WTC11 (cell line): ENCODE measurements around the gene MAP6. TPM values are rescaled to one million over a fixed set of nuclear protein-coding genes. Genes with fewer than 3 reads are reported as not detected.

ENCODE experiments used
- ATAC-seq: fragments of 200-7000 bp; cut with Tn5 transposase; 2 replicates; pipeline ENCODE4 v1.10.0; 2021; ENCODE audit warnings: mild to moderate bottlenecking, moderate library complexity
- CTCF ChIA-PET: fragments of 300-600 bp; sonication (Branson Sonifier 250); formaldehyde crosslinking; loops from one replicate; lab custom pipeline; 2021; ENCODE audit warnings: antibody characterized with exemption; lab: Charles Lee
- POLR2A ChIA-PET: fragments of 350-600 bp; sonication (Branson Sonifier 250); formaldehyde crosslinking; loops from one replicate; lab custom pipeline; 2021; ENCODE audit warnings: antibody characterized with exemption; lab: Charles Lee
- DNase-seq: peaks from one replicate; pipeline ENCODE4 v3.0.0; 2021; ENCODE audit warnings: low spot score
- H3K27ac Mint-ChIP-seq: 2 replicates; pipeline ENCODE4 v1.8.0; 2021; ENCODE audit warnings: mixed read lengths
- H3K27me3 Mint-ChIP-seq: 2 replicates; pipeline ENCODE4 v1.8.0; 2021; ENCODE audit warnings: low read depth, mild to moderate bottlenecking, moderate library complexity, mixed read lengths
- H3K36me3 Mint-ChIP-seq: 2 replicates; pipeline ENCODE4 v1.8.0; 2021; ENCODE audit warnings: mixed read lengths
- H3K4me1 Mint-ChIP-seq: 2 replicates; pipeline ENCODE4 v1.8.0; 2022; ENCODE audit warnings: mixed read lengths
- H3K4me3 Mint-ChIP-seq: 2 replicates; pipeline ENCODE4 v1.8.0; 2021; ENCODE audit warnings: mild to moderate bottlenecking, moderate library complexity, mixed read lengths
- H3K9me3 Mint-ChIP-seq: 2 replicates; pipeline ENCODE4 v1.8.0; 2021; ENCODE audit warnings: mixed read lengths
- AFF4 ChIP-seq: sonication (generic); formaldehyde crosslinking; IDR thresholded peaks from 2 replicates; pipeline ENCODE4 v1.8.1; 2023; ENCODE audit warnings: mild to moderate bottlenecking, missing genetic modification reagents, borderline replicate concordance
- CDX4 ChIP-seq: fragments of 250-450 bp; sonication (Bioruptor Pico); IDR thresholded peaks from 2 replicates; pipeline ENCODE4 v1.9.0; 2021; ENCODE audit warnings: moderate library complexity, mild to moderate bottlenecking, inconsistent platforms, borderline replicate concordance
- E2F4 ChIP-seq: sonication (generic); formaldehyde crosslinking; IDR thresholded peaks from 2 replicates; pipeline ENCODE4 v1.8.1; 2022; ENCODE audit warnings: low read depth, mild to moderate bottlenecking, moderate library complexity, missing genetic modification reagents, borderline replicate concordance
- E2F5 ChIP-seq: sonication (generic); formaldehyde crosslinking; IDR thresholded peaks from 2 replicates; pipeline ENCODE4 v1.8.1; 2022; ENCODE audit warnings: mild to moderate bottlenecking, moderate library complexity, missing genetic modification reagents
- EMX1 ChIP-seq: fragments of 250-450 bp; sonication (Bioruptor Pico); IDR thresholded peaks from 2 replicates; pipeline ENCODE4 v1.8.0; 2021; ENCODE audit warnings: mild to moderate bottlenecking
- ERG ChIP-seq: fragments of 250-450 bp; sonication (Bioruptor Pico); IDR thresholded peaks from 2 replicates; pipeline ENCODE4 v1.8.0; 2021; ENCODE audit warnings: mild to moderate bottlenecking
- FOXK1 ChIP-seq: sonication (generic); formaldehyde crosslinking; IDR thresholded peaks from 2 replicates; pipeline ENCODE4 v1.8.0; 2022; ENCODE audit warnings: mild to moderate bottlenecking, moderate library complexity, missing genetic modification reagents
- GRHL2 ChIP-seq: fragments of 250-450 bp; sonication (Bioruptor Pico); IDR thresholded peaks from 2 replicates; pipeline ENCODE4 v1.8.0; 2022; ENCODE audit warnings: mild to moderate bottlenecking, moderate library complexity; ENCODE audit not compliant: insufficient replicate concordance, severe bottlenecking
- GTF2I ChIP-seq: fragments of 250-450 bp; sonication (Bioruptor Pico); conservative IDR thresholded peaks from 2 replicates; pipeline ENCODE4 v1.4.0; 2021; ENCODE audit warnings: mild to moderate bottlenecking
- HMGA2 ChIP-seq: fragments of 250-450 bp; sonication (Bioruptor Pico); IDR thresholded peaks from 2 replicates; pipeline ENCODE4 v1.4.0; 2021; ENCODE audit warnings: mild to moderate bottlenecking, moderate library complexity
- NFATC4 ChIP-seq: fragments of 250-450 bp; sonication (Bioruptor Pico); IDR thresholded peaks from 2 replicates; pipeline ENCODE4 v1.9.0; 2021; ENCODE audit warnings: mild to moderate bottlenecking
- PRRX2 ChIP-seq: fragments of 250-450 bp; sonication (Bioruptor Pico); IDR thresholded peaks from 2 replicates; pipeline ENCODE4 v1.8.0; 2021; ENCODE audit warnings: mild to moderate bottlenecking
- RORB ChIP-seq: fragments of 250-450 bp; sonication (Bioruptor Pico); IDR thresholded peaks from 2 replicates; pipeline ENCODE4 v1.9.0; 2021; ENCODE audit warnings: mild to moderate bottlenecking
- TP53 ChIP-seq: sonication (generic); formaldehyde crosslinking; IDR thresholded peaks from 2 replicates; pipeline ENCODE4 v1.8.1; 2023; ENCODE audit warnings: mild to moderate bottlenecking, missing genetic modification reagents
- USF1 ChIP-seq: sonication (generic); formaldehyde crosslinking; IDR thresholded peaks from 2 replicates; pipeline ENCODE4 v1.8.0; 2022; ENCODE audit warnings: mild to moderate bottlenecking, missing genetic modification reagents
- ZBTB43 ChIP-seq: sonication (generic); formaldehyde crosslinking; IDR thresholded peaks from 2 replicates; pipeline ENCODE4 v1.8.1; 2023; ENCODE audit warnings: mild to moderate bottlenecking, missing genetic modification reagents
- ZNF138 ChIP-seq: sonication (generic); formaldehyde crosslinking; conservative IDR thresholded peaks from 2 replicates; pipeline ENCODE4 v1.8.1; 2022; ENCODE audit warnings: mild to moderate bottlenecking, moderate library complexity, missing genetic modification reagents
- ZNF219 ChIP-seq: sonication (generic); formaldehyde crosslinking; IDR thresholded peaks from 2 replicates; pipeline ENCODE4 v1.8.0; 2023; ENCODE audit warnings: missing genetic modification reagents, mild to moderate bottlenecking, borderline replicate concordance
- ZNF416 ChIP-seq: fragments of 250-450 bp; sonication (Bioruptor Pico); IDR thresholded peaks from 2 replicates; pipeline ENCODE4 v1.9.0; 2021; ENCODE audit warnings: mild to moderate bottlenecking, inconsistent platforms
- total RNA-seq: library from RNA; stranded (reverse); gene quantifications from 3 replicates; pipeline ENCODE4 v1.2.3, GENCODE V29; 2021

The MAP6 gene
- total RNA-seq, 1 experiment from 2014 or later, result 0.90 TPM

- TF ChIP-seq E2F4 (CRISPR knock-in tag) (no peak), NFATC4 (no peak), AFF4 (no peak), ZBTB43 (CRISPR knock-in tag) (no peak), CDX4 (CRISPR knock-in tag) (no peak)
Observed at GRCh38 chr11:75626889-75627529, 41.8 kb downstream of the MAP6 start (continued).

- no peaks in the 10 kb centered on the region for H3K9me3 Mint-ChIP-seq
- ChIA-PET CTCF (interaction anchor here (1.1 kb wide), 1 partner anchor 29 kb away, joined by 4 read pairs; no protein-coding TSS in a partner anchor), POLR2A (no interaction called here)
- no peaks in the 10 kb centered on the region for H3K36me3 Mint-ChIP-seq
- ATAC-seq (no peak), DNase-seq (no peak)
- no peak for TF ChIP-seq ZNF219
- no peak for TF ChIP-seq FOXK1 (CRISPR knock-in tag)
- TF ChIP-seq PRRX2 (CRISPR knock-in tag), result no peak
- TF ChIP-seq USF1 (CRISPR knock-in tag), result no peak
- no peak for TF ChIP-seq GRHL2 (CRISPR knock-in tag)
- no peak for TF ChIP-seq E2F5 (CRISPR knock-in tag)
- TF ChIP-seq NFATC4, result no peak
- TF ChIP-seq TP53 (CRISPR knock-in tag), result no peak
- no peak for TF ChIP-seq ZNF138 (CRISPR knock-in tag)
- TF ChIP-seq ERG, result no peak
- no peak for TF ChIP-seq RORB (CRISPR knock-in tag)
- no peak for TF ChIP-seq EMX1 (CRISPR knock-in tag)
- TF ChIP-seq HMGA2 (CRISPR knock-in tag), result no peak
- no peak for TF ChIP-seq GTF2I (CRISPR knock-in tag)
- TF ChIP-seq ZNF416, result no peak
- no peak overlapping the region for H3K27ac Mint-ChIP-seq
- no peaks in the 10 kb centered on the region for H3K27me3 Mint-ChIP-seq
- no peak overlapping the region for H3K4me3 Mint-ChIP-seq
- H3K4me1 Mint-ChIP-seq, result peaks cover 26% of the 10 kb centered on the region
Observed at GRCh38 chr11:75625991-75626888, 42.6 kb downstream of the MAP6 start.
